ENCODE measurements around the gene CSNK2A1.
"Not testable (repeated sequence)": the region's sequence is repeated elsewhere in the genome, so short reads cannot be mapped to it uniquely, and the experiment has no call there.

Gene CSNK2A1

GRCh38 chr20:480044-480443 is 63.5 kb downstream of the CSNK2A1 start:
- no peak for DNase-seq

GRCh38 chr20:479487-479886 is 64.1 kb downstream of the CSNK2A1 start:
- DNase-seq, result no peak

- DNase-seq, result no peak
Observed at GRCh38 chr20:478949-479429, 64.6 kb downstream of the CSNK2A1 start.

- DNase-seq, result no peak
Observed at GRCh38 chr20:478010-478948, 65.3 kb downstream of the CSNK2A1 start.

- DNase-seq, result not testable (repeated sequence)
Observed at GRCh38 chr20:476561-477249, 66.9 kb downstream of the CSNK2A1 start.

GRCh38 chr20:475463-476357 is 67.9 kb downstream of the CSNK2A1 start:
- DNase-seq, result no peak

- no peak for DNase-seq
Observed at GRCh38 chr20:474581-474980, 69.0 kb downstream of the CSNK2A1 start.

GRCh38 chr20:472889-473292 is 70.7 kb downstream of the CSNK2A1 start:
- DNase-seq, result no peak

GRCh38 chr20:472137-472846 is 71.3 kb downstream of the CSNK2A1 start:
- DNase-seq, result no peak

GRCh38 chr20:469746-470490 is 73.7 kb downstream of the CSNK2A1 start:
- DNase-seq, result no peak

GRCh38 chr20:467755-468154 is 75.8 kb downstream of the CSNK2A1 start:
- no peak for DNase-seq

GRCh38 chr20:462199-462991 is 81.2 kb downstream of the CSNK2A1 start, which contains the start of gene TBC1D20:
Gene TBC1D20 (minus strand): TSS chr20:462533. CDS start chr20:462405, 128 bp downstream.
- peak; percentile 80 for DNase-seq

GRCh38 chr20:461254-462198 is 82.1 kb downstream of the CSNK2A1 start:
- DNase-seq, result no peak

GRCh38 chr20:460707-461106 is 82.9 kb downstream of the CSNK2A1 start:
- no peak for DNase-seq

GRCh38 chr20:460180-460579 is 83.4 kb downstream of the CSNK2A1 start:
- no peak for DNase-seq

- DNase-seq, result no peak
Observed at GRCh38 chr20:458776-459175, 84.8 kb downstream of the CSNK2A1 start.

- no peak for DNase-seq
Observed at GRCh38 chr20:454951-455350, 88.6 kb downstream of the CSNK2A1 start.

GRCh38 chr20:452021-452420 is 91.6 kb downstream of the CSNK2A1 start:
- not testable (repeated sequence) for DNase-seq

All from DMS153 (cell line).